ENCODE data around the gene SEC62.
"Not testable (repeated sequence)": the region's sequence is repeated elsewhere in the genome, so short reads cannot be mapped to it uniquely, and the experiment has no call there.

Gene SEC62

GRCh38 chr3:170019306-170019705 is 52.7 kb downstream of the SEC62 start:
- DNase-seq = not testable (repeated sequence)

- DNase-seq = peak; percentile 32
These were observed 54.5 kb downstream of the SEC62 start for GRCh38 chr3:170021083-170021482.

DNA sequence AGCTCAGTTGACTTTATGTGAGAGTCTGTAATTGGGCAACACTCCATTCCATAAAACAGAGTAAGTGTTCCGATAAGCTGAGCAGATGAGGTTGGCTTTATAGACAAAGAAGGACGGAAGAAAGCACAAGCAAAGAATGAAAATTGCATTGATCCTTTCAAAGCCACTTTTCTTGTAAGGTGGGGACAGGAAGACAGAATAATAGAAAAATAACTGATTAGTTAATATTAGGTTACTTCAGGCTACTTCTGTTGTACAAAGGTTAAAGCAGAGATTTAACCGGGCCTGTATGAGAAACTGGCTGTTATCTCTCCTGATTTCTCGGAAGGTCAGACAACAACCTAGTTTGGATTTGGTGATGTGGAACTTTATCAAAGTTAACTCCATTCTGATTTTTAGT is 55.7 kb downstream of the SEC62 start:
- no peak for DNase-seq

GRCh38 chr3:170023165-170023564 is 56.6 kb downstream of the SEC62 start:
- DNase-seq = no peak

GRCh38 chr3:170024581-170024980 is 58.0 kb downstream of the SEC62 start:
- DNase-seq = no peak

- no peak for DNase-seq
These were observed 60.9 kb downstream of the SEC62 start for GRCh38 chr3:170027233-170028102.

DNA sequence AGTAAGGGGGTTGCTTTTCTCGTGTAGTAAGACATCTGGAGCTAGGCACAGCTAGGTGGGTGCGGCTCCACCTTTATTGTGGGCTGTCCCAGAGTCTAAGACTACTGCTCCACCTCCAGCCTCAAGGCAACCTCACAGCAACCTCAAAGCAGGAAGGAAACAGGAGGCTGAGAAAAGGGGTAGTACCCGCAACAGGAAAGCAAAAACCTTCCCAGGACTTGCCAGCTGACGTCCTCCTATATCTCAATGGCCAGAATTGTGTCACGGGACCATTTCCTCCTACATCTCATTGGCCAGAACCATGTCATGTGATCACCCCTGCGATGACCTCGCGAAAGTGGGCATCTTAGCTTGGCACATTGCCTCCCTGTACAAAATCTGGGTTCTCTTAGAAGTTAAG is 66.9 kb downstream of the SEC62 start:
- DNase-seq = no peak

GRCh38 chr3:170037463-170038433 is 71.1 kb downstream of the SEC62 start, which contains the start of gene GPR160:
GPR160 (plus strand) TSS chr3:170037995; CDS start chr3:170083973, 45,978 bp downstream.
- peak; percentile 70 for DNase-seq

DNA sequence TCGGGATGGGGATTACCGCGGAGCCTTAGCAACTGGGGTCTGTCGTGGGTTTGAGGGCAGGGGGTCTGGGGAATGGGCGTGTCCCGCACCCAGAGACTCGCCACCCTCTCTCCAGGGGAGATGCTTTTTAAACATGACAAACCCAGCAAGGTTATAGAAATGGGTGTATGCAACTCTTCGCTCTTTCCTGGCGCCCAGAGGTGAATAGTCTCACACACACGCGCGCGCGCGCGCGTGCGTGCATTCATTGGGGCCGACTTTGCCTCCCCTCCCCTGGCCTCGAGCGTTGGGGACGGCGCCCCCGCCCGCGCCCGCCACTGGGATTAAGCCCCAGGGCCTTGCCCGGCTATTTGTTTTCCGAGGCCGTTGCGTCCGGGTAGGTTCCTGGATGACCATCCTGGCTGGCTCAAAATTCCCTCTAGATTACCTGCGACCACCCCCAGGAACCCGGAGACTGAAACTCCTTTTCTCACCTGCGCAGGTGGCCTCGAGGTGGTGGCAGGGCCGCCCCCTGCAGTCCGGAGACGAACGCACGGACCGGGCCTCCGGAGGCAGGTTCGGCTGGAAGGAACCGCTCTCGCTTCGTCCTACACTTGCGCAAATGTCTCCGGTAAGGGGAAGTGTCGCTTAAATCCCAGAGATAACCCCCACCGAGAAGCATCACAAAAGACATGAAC is 72.0 kb downstream of the SEC62 start:
- DNase-seq = peak; percentile 31

- DNase-seq = no peak
These were observed 73.8 kb downstream of the SEC62 start for GRCh38 chr3:170040418-170040817.

- no peak for DNase-seq
These were observed 76.9 kb downstream of the SEC62 start for GRCh38 chr3:170043506-170043905.

- DNase-seq = no peak
These were observed 77.7 kb downstream of the SEC62 start for GRCh38 chr3:170044271-170044670.

- no peak for DNase-seq
These were observed 78.2 kb downstream of the SEC62 start for GRCh38 chr3:170044795-170045244.

DNA sequence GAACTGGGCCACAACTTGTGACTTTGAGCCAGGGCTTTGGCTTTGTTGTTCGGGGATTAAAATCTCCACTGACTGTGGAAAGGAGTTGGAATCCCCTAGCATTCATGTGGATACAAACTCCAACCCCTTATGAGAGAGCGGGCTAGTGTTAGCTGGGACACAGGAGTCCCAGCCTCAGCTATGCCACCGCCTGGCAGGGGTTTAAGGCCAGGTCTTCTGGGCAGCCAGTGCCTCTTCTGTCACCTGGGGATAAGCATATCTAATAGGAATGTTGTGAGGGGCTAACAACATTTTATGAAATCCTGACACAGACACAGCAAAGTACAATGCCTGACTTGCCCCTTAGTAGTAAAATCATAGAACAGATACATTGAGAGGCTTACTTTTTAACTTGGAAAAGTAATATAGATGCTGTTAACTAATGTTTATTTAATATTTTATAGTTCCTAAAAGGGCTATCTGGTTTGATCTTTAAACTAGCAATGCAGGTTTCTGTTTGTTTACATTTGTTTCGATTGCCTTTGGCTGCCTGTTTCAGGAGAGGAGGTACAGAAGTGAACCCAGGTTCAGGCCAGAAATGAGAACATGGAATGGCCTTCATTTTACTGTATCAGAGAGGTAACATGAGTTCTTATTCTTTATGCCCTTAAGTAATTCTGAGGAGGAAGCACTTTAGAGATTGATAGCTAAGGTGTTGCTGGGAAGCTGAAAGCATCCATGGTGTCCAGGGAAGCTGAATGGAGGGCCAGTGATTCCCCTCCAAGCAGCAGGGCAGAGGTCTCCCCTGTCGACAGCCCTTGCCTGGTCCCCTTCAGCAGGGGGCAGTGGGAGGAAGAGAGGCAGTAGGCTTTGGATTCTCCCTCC is 79.9 kb downstream of the SEC62 start:
- DNase-seq = no peak

GRCh38 chr3:170047133-170047404 is 80.5 kb downstream of the SEC62 start:
- DNase-seq = no peak
